ENCODE results near the gene AIG1.
"Not testable (repeated sequence)": the region's sequence is repeated elsewhere in the genome, so short reads cannot be mapped to it uniquely, and the experiment has no call there.

AIG1 gene

GRCh38 chr6:143267760-143268159 is 207.1 kb downstream of the AIG1 start:
- no peak for DNase-seq (ENCODE audit: low read depth in 2 of 2)

GRCh38 chr6:143268439-143268838 is 207.8 kb downstream of the AIG1 start:
- no peak for DNase-seq (ENCODE audit: low read depth in 2 of 2)

- DNase-seq (ENCODE audit: low read depth in 2 of 2) = no peak
Measured at GRCh38 chr6:143270026-143270425, 209.3 kb downstream of the AIG1 start.

GRCh38 chr6:143271024-143271423 is 210.3 kb downstream of the AIG1 start:
- no peak for DNase-seq (ENCODE audit: low read depth in 2 of 2)

GRCh38 chr6:143276436-143276835 is 215.7 kb downstream of the AIG1 start:
- no peak for DNase-seq (ENCODE audit: low read depth in 2 of 2)

GRCh38 chr6:143279385-143279784 is 218.7 kb downstream of the AIG1 start:
- no peak for DNase-seq (ENCODE audit: low read depth in 2 of 2)

GRCh38 chr6:143283887-143284645 is 223.4 kb downstream of the AIG1 start:
- no peak for DNase-seq (ENCODE audit: low read depth in 2 of 2)

GRCh38 chr6:143286251-143286795 is 225.6 kb downstream of the AIG1 start:
- DNase-seq (ENCODE audit: low read depth in 2 of 2) = no peak

- no peak for DNase-seq (ENCODE audit: low read depth in 2 of 2)
Measured at GRCh38 chr6:143288923-143289322, 228.2 kb downstream of the AIG1 start.

- DNase-seq (ENCODE audit: low read depth in 2 of 2) = no peak
Measured at GRCh38 chr6:143290206-143290605, 229.5 kb downstream of the AIG1 start.

GRCh38 chr6:143293523-143293922 is 232.8 kb downstream of the AIG1 start:
- DNase-seq (ENCODE audit: low read depth in 2 of 2) = no peak

GRCh38 chr6:143294265-143294860 is 233.7 kb downstream of the AIG1 start:
- no peak for DNase-seq (ENCODE audit: low read depth in 2 of 2)

GRCh38 chr6:143295932-143296331 is 235.2 kb downstream of the AIG1 start:
- no peak for DNase-seq (ENCODE audit: low read depth in 2 of 2)

- no peak for DNase-seq (ENCODE audit: low read depth in 2 of 2)
Measured at GRCh38 chr6:143298071-143298470, 237.4 kb downstream of the AIG1 start.

- no peak for DNase-seq (ENCODE audit: low read depth in 2 of 2)
Measured at GRCh38 chr6:143299253-143300166, 238.8 kb downstream of the AIG1 start.

GRCh38 chr6:143301188-143301587 is 240.5 kb downstream of the AIG1 start:
- DNase-seq (ENCODE audit: low read depth in 2 of 2) = no peak

- not testable (repeated sequence) for DNase-seq (ENCODE audit: low read depth in 2 of 2)
Measured at GRCh38 chr6:143307760-143308159, 247.1 kb downstream of the AIG1 start.

- no peak for DNase-seq (ENCODE audit: low read depth in 2 of 2)
Measured at GRCh38 chr6:143313163-143313562, 252.5 kb downstream of the AIG1 start.

- DNase-seq (ENCODE audit: low read depth in 2 of 2) = no peak
Measured at GRCh38 chr6:143321491-143322086, 260.9 kb downstream of the AIG1 start.

GRCh38 chr6:143322386-143322785 is 261.7 kb downstream of the AIG1 start:
- DNase-seq (ENCODE audit: low read depth in 2 of 2) = no peak

- DNase-seq (ENCODE audit: low read depth in 2 of 2) = no peak
Measured at GRCh38 chr6:143323729-143324470, 263.2 kb downstream of the AIG1 start.

Measured in stimulated activated CD8-positive, alpha-beta memory T cell treated with anti-CD3 and anti-CD28 coated beads, Interleukin-7, amount 100 ng/mL, for 1 hour (primary cell).